SJSA1 (cell line): ENCODE data around the gene ITPRIPL2. TPM values are rescaled to one million over a fixed set of nuclear protein-coding genes. Genes with fewer than 3 reads are reported as not detected.

Experiments
- DNase-seq, 2 experiments: peaks; one replicate each; pipeline ENCODE4 v3.0.0-alpha.2; 2015 to 2020; ENCODE audit warnings: low spot score in 2 of 2, low read depth in 1 of 2
- H3K27ac ChIP-seq: fragments of 250-450 bp; sonication (Bioruptor Pico); 2 replicates; pipeline ENCODE4 v1.5.1; 2020; ENCODE audit warnings: mild to moderate bottlenecking, moderate library complexity
- H3K27me3 ChIP-seq: fragments of 250-450 bp; sonication (Bioruptor Pico); replicated peaks from 2 replicates; pipeline ENCODE4 v1.5.1; 2020; ENCODE audit warnings: mild to moderate bottlenecking, moderate library complexity
- H3K36me3 ChIP-seq: fragments of 250-450 bp; sonication (Bioruptor Pico); 2 replicates; pipeline ENCODE4 v1.5.1; 2020; ENCODE audit warnings: mild to moderate bottlenecking
- H3K4me1 ChIP-seq: fragments of 250-450 bp; sonication (Bioruptor Pico); replicated peaks from 2 replicates; pipeline ENCODE4 v1.6.1; 2021; ENCODE audit warnings: mild to moderate bottlenecking
- H3K4me3 ChIP-seq: fragments of 250-450 bp; sonication (Bioruptor Pico); 2 replicates; pipeline ENCODE4 v1.5.1; 2020; ENCODE audit warnings: mild to moderate bottlenecking
- H3K9me3 ChIP-seq: fragments of 250-450 bp; sonication (Bioruptor Pico); replicated peaks from 2 replicates; pipeline ENCODE4 v1.5.1; 2020; ENCODE audit warnings: mild to moderate bottlenecking
- total RNA-seq: library from RNA; depleted of rRNA; stranded (reverse); fragments of >200 nt; shearing (Covaris generic); gene quantifications from 2 replicates; pipeline ENCODE4 v1.2.3, GENCODE V29; 2014; rRNA removed

Gene ITPRIPL2
- total RNA-seq, result 30.5 and 34.0 TPM in 2 replicates

- H3K36me3 ChIP-seq, result peaks cover 44% of the 10 kb centered on the region
Measured at GRCh38 chr16:19113577-19114358, at the start of gene ITPRIPL2. Gene ITPRIPL2, plus strand, starts transcription at chr16:19113964. Its CDS starts 498 bp downstream, at chr16:19114462.

GRCh38 chr16:19066988-19067348, 46.8 kb upstream of the ITPRIPL2 start:
- Histone ChIP-seq H3K36me3 (peaks cover 7% of the 10 kb centered on the region), H3K4me3 (peak overlapping the region; percentile 88; the same call in 1 of the 2 replicates), H3K27me3 (no peaks in the 10 kb centered on the region), H3K9me3 (no peaks in the 10 kb centered on the region), H3K4me1 (0 out of 2 replicates have a peak, but pooled peaks cover 4% of the 10 kb centered on the region), H3K27ac (peak overlapping the region; percentile 100)
- no peak for DNase-seq

More at GRCh38 chr16:19113577-19114358, at the start of gene ITPRIPL2:
- peaks cover 50% of the 10 kb centered on the region for H3K4me1 ChIP-seq
- H3K27me3 ChIP-seq, result no peaks in the 10 kb centered on the region
- peak within 1 kb of the TSS; percentile 78 for H3K27ac ChIP-seq
- H3K4me3 ChIP-seq, result peak within 1 kb of the TSS; percentile 77
- peaks cover 3% of the 10 kb centered on the region; the same call in 1 of the 2 replicates for H3K9me3 ChIP-seq
- peak; percentile 92 to 93 for DNase-seq

- Histone ChIP-seq H3K9me3 (no peaks in the 10 kb centered on the region), H3K4me3 (peak within 1 kb of the TSS; percentile 88), H3K36me3 (peaks cover 13% of the 10 kb centered on the region), H3K27ac (peak within 1 kb of the TSS; percentile 100), H3K27me3 (no peaks in the 10 kb centered on the region), H3K4me1 (0 out of 2 replicates have a peak, but pooled peaks cover 4% of the 10 kb centered on the region)
- DNase-seq, result peak; percentile 99
Measured at GRCh38 chr16:19067349-19068236, 46.2 kb upstream of the ITPRIPL2 start, which contains the start of gene COQ7. Gene COQ7, plus strand, starts transcription at chr16:19067614. Its CDS starts 51 bp downstream, at chr16:19067665.

GRCh38 chr16:19068237-19068815, 45.4 kb upstream of the ITPRIPL2 start:
- Histone ChIP-seq H3K4me1 (0 out of 2 replicates have a peak, but pooled peaks cover 4% of the 10 kb centered on the region), H3K27me3 (no peaks in the 10 kb centered on the region), H3K36me3 (peaks cover 16% of the 10 kb centered on the region), H3K9me3 (no peaks in the 10 kb centered on the region), H3K4me3 (peak overlapping the region; percentile 88), H3K27ac (peak overlapping the region; percentile 100)
- no peak for DNase-seq

GRCh38 chr16:19071811-19072777, 41.7 kb upstream of the ITPRIPL2 start:
- no peak overlapping the region for H3K27ac ChIP-seq
- H3K9me3 ChIP-seq, result no peaks in the 10 kb centered on the region
- peak; percentile 22 to 55 for DNase-seq
- no peak overlapping the region for H3K4me3 ChIP-seq
- H3K4me1 ChIP-seq, result 0 out of 2 replicates have a peak, but pooled peaks cover 4% of the 10 kb centered on the region
- H3K36me3 ChIP-seq, result peaks cover 16% of the 10 kb centered on the region
- no peaks in the 10 kb centered on the region for H3K27me3 ChIP-seq

- 0 out of 2 replicates have a peak, but pooled peaks cover under 1% of the 10 kb centered on the region for H3K4me1 ChIP-seq
- H3K36me3 ChIP-seq, result peaks cover 10% of the 10 kb centered on the region
- H3K27me3 ChIP-seq, result no peaks in the 10 kb centered on the region
- H3K9me3 ChIP-seq, result no peaks in the 10 kb centered on the region
- no peak overlapping the region for H3K4me3 ChIP-seq
- no peak overlapping the region for H3K27ac ChIP-seq
- DNase-seq, result no peak
Measured at GRCh38 chr16:19073344-19073743, 40.4 kb upstream of the ITPRIPL2 start.

- DNase-seq, result no peak
- H3K4me3 ChIP-seq, result no peak overlapping the region
- H3K4me1 ChIP-seq, result no peaks in the 10 kb centered on the region
- no peaks in the 10 kb centered on the region for H3K27me3 ChIP-seq
- no peaks in the 10 kb centered on the region for H3K9me3 ChIP-seq
- H3K36me3 ChIP-seq, result peaks cover 10% of the 10 kb centered on the region
- no peak overlapping the region for H3K27ac ChIP-seq
Measured at GRCh38 chr16:19073863-19074262, 39.9 kb upstream of the ITPRIPL2 start.

- H3K4me1 ChIP-seq, result no peaks in the 10 kb centered on the region
- no peak overlapping the region for H3K27ac ChIP-seq
- peaks cover 10% of the 10 kb centered on the region for H3K36me3 ChIP-seq
- DNase-seq, result no peak
- H3K4me3 ChIP-seq, result no peak overlapping the region
- no peaks in the 10 kb centered on the region for H3K9me3 ChIP-seq
- H3K27me3 ChIP-seq, result no peaks in the 10 kb centered on the region
Measured at GRCh38 chr16:19075511-19075910, 38.3 kb upstream of the ITPRIPL2 start.

- Histone ChIP-seq H3K4me3 (no peak overlapping the region), H3K27me3 (no peaks in the 10 kb centered on the region), H3K9me3 (no peaks in the 10 kb centered on the region), H3K4me1 (no peaks in the 10 kb centered on the region), H3K27ac (no peak overlapping the region), H3K36me3 (no peaks in the 10 kb centered on the region)
- DNase-seq, result no peak
Measured at GRCh38 chr16:19077879-19078278, 35.9 kb upstream of the ITPRIPL2 start.

- no peaks in the 10 kb centered on the region for H3K9me3 ChIP-seq
- no peaks in the 10 kb centered on the region for H3K36me3 ChIP-seq
- H3K4me1 ChIP-seq, result peaks cover 7% of the 10 kb centered on the region; the same call in 1 of the 2 replicates
- no peak overlapping the region for H3K27ac ChIP-seq
- no peak overlapping the region for H3K4me3 ChIP-seq
- no peak for DNase-seq
- H3K27me3 ChIP-seq, result no peaks in the 10 kb centered on the region
Measured at GRCh38 chr16:19083670-19084069, 30.1 kb upstream of the ITPRIPL2 start.

- Histone ChIP-seq H3K4me3 (no peak overlapping the region), H3K4me1 (peaks cover 7% of the 10 kb centered on the region; the same call in 1 of the 2 replicates), H3K27me3 (no peaks in the 10 kb centered on the region), H3K9me3 (no peaks in the 10 kb centered on the region), H3K36me3 (no peaks in the 10 kb centered on the region), H3K27ac (no peak overlapping the region)
- no peak for DNase-seq
Measured at GRCh38 chr16:19084139-19084538, 29.6 kb upstream of the ITPRIPL2 start.

- DNase-seq, result no peak
- Histone ChIP-seq H3K27me3 (no peaks in the 10 kb centered on the region), H3K36me3 (no peaks in the 10 kb centered on the region), H3K9me3 (no peaks in the 10 kb centered on the region), H3K27ac (no peak overlapping the region), H3K4me3 (no peak overlapping the region), H3K4me1 (peaks cover 7% of the 10 kb centered on the region; the same call in 1 of the 2 replicates)
Measured at GRCh38 chr16:19084879-19085278, 28.9 kb upstream of the ITPRIPL2 start.
